ENCODE results near the gene COX4I1. TPM values are rescaled to one million over a fixed set of nuclear protein-coding genes. Genes with fewer than 3 reads are reported as not detected.

COX4I1 gene
- total and polyA plus RNA-seq, 2 of the 8 experiments (the other 6 are each of a cell fraction or from before 2014, with no cell fraction given): 507 to 707 TPM

DNA sequence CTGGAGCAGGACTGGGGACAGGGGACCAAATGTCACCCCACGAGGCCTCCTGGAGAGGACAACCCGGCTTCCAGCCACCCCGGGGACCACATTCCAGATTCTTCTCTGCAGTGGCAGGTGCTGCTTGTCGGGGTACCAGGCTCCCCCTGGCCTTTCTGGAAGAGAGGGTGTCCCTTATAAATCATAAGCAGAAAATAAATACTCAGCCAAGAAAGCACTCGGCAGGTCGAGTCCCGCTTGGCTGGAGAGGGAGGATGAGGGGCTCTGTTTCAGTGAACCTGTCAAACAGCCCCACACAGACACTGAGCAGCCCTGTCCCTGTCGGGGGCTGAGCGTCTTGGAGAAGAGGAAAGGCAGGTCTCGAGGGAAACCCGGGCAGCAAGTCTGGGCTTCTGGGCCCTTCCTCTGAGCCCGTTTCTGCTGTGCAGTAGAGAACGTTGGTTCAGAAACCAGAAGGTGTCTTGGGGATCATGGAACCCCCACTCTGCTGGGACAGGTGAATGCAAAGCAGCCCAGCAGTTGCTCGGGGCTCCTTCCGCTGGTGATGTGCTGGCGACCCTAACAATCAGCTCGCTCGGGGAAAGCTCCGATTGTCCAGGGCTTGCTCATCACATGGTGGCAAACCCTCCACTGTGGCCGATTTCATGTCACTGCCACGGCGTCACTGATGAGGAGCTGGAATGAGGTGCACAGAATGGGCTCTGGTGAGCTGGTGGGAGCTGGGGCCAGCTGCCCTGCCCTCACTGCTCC lies 36.6 kb downstream of the COX4I1 start:
- peaks cover 0 to 10% of the 10 kb centered on the region in 2 experiments; a peak in 2 of 4 replicates for H3K9me3 ChIP-seq (ENCODE audit: insufficient read depth in 2 of 2, low read depth in 1 of 2, low read length in 1 of 2)
- H3K23me2 ChIP-seq (ENCODE audit: low read depth, low read length): no peaks in the 10 kb centered on the region
- no peak for DNase-seq (ENCODE audit: low read depth in 1 of 2, low spot score in 2 of 2)
- no peak overlapping the region for H3K27ac ChIP-seq (ENCODE audit: low read depth, low read length)
- CTCF ChIA-PET (ENCODE audit: partially characterized antibody): interaction anchor here (0.5 to 6.9 kb wide), 6 partner anchors 14 to 151 kb away, joined by 3 to 51 read pairs (median 4); no protein-coding TSS in a partner anchor
- H3K4ac ChIP-seq (replicated peaks; ENCODE audit: insufficient read length, low read depth, low read length): no peak overlapping the region
- H2BK5ac ChIP-seq (ENCODE audit: low read depth, low read length): no peak overlapping the region
- no peaks in the 10 kb centered on the region for H4K20me1 ChIP-seq (replicated peaks in 1 of 2; ENCODE audit: control insufficient read depth in 1 of 2, insufficient read depth in 2 of 2, low read length in 2 of 2)
- H2BK120ac ChIP-seq (replicated peaks; ENCODE audit: low read depth, low read length): no peak overlapping the region
- H2BK12ac ChIP-seq (ENCODE audit: low read depth, low read length): no peak overlapping the region
- H4K8ac ChIP-seq (ENCODE audit: extremely low read depth, insufficient read depth, low read length): no peak overlapping the region
- H4K91ac ChIP-seq (replicated peaks; ENCODE audit: insufficient read length, low read length): no peak overlapping the region
- no peak overlapping the region for H3K4me3 ChIP-seq (ENCODE audit: extremely low read depth in 1 of 4, insufficient read depth in 2 of 4, low read depth in 3 of 4, low read length in 4 of 4)
- no peak overlapping the region; the same call in 1 of the 2 replicates for H2BK15ac ChIP-seq (ENCODE audit: low read length)
- no peak overlapping the region for H3K9ac ChIP-seq (replicated peaks in 1 of 4; ENCODE audit: extremely low read depth in 1 of 4, low read depth in 3 of 4, low read length in 3 of 4)
- H2AK5ac ChIP-seq (ENCODE audit: low read depth, low read length): no peak overlapping the region
- no peak overlapping the region for H3K56ac ChIP-seq (replicated peaks; ENCODE audit: insufficient read length, low read depth, low read length)
- 88% methylated on average over 20 of the region's 22 CpGs; no CpG with 5 or more reads in 1 of the 2 experiments for WGBS, 2 experiments (ENCODE audit: extremely low coverage in 1 of 2, insufficient coverage in 1 of 2, insufficient read length in 1 of 2, insufficient replicate concordance in 2 of 2, low coverage in 1 of 2, low lambda C conversion rate in 2 of 2, missing lambda C conversion rate in 1 of 2)
- POLR2A ChIA-PET (ENCODE audit: partially characterized antibody): no interaction called here
- H3K4me1 ChIP-seq (replicated peaks in 1 of 4; ENCODE audit: control insufficient read depth in 3 of 4, insufficient read depth in 4 of 4, low read length in 3 of 4): peaks cover 0 to 2% (median 0%) of the 10 kb centered on the region in 4 experiments; a peak in 1 of 7 replicates
- no peaks in the 10 kb centered on the region; a peak in 2 of 7 replicates for H3K27me3 ChIP-seq (replicated peaks in 1 of 4; ENCODE audit: control insufficient read depth in 3 of 4, extremely low read depth in 1 of 4, insufficient read depth in 3 of 4, low read length in 3 of 4)
- no peak overlapping the region for H3K4me2 ChIP-seq (ENCODE audit: insufficient read depth in 1 of 2, low read depth in 2 of 2, low read length in 2 of 2)
- no peak overlapping the region for H3K23ac ChIP-seq (ENCODE audit: insufficient read length)
- FAIRE-seq: no peak
- H3K14ac ChIP-seq (ENCODE audit: insufficient read length): no peak overlapping the region
- H2AFZ ChIP-seq (ENCODE audit: low read length): no peak overlapping the region
- TF ChIP-seq, protein P1, sequence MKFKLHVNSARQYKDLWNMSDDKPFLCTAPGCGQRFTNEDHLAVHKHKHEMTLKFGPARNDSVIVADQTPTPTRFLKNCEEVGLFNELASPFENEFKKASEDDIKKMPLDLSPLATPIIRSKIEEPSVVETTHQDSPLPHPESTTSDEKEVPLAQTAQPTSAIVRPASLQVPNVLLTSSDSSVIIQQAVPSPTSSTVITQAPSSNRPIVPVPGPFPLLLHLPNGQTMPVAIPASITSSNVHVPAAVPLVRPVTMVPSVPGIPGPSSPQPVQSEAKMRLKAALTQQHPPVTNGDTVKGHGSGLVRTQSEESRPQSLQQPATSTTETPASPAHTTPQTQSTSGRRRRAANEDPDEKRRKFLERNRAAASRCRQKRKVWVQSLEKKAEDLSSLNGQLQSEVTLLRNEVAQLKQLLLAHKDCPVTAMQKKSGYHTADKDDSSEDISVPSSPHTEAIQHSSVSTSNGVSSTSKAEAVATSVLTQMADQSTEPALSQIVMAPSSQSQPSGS (IDR thresholded peaks at IDR 0.05; ENCODE audit: low read length): no peak
- TF ChIP-seq RBBP5 (IDR thresholded peaks at IDR 0.05; ENCODE audit: borderline replicate concordance, low read depth, low read length) (no peak), CBX8 (IDR thresholded peaks at IDR 0.05; ENCODE audit: borderline replicate concordance, low read depth, low read length) (no peak), SP4 (IDR thresholded peaks at IDR 0.05; ENCODE audit: low read length) (no peak)
- H3K79me2 ChIP-seq (ENCODE audit: control insufficient read depth in 1 of 2, insufficient read depth in 2 of 2, low read length in 2 of 2): no peaks in the 10 kb centered on the region
- H3K36me3 ChIP-seq (ENCODE audit: control insufficient read depth in 2 of 4, insufficient read depth in 4 of 4, low read length in 3 of 4): no peaks in the 10 kb centered on the region
- H4K5ac ChIP-seq (ENCODE audit: insufficient read length, low read depth, low read length): no peak overlapping the region
- H3K79me1 ChIP-seq (ENCODE audit: low read depth, low read length): no peaks in the 10 kb centered on the region
- no peak overlapping the region for H3K18ac ChIP-seq (ENCODE audit: extremely low read depth, low read length)
- H2BK20ac ChIP-seq (ENCODE audit: low read length): no peak overlapping the region
